CD14-positive monocyte (primary cell): ENCODE data around the gene MACROD2. TPM values are rescaled to one million over a fixed set of nuclear protein-coding genes. Genes with fewer than 3 reads are reported as not detected.

Experiments
- DNase-seq, 3 donors: peaks; one replicate each; pipeline ENCODE4 v3.0.0-alpha.2; 2011 to 2022
- H2AFZ ChIP-seq: 2 replicates; pipeline ENCODE4 v1.6.0; 2012; ENCODE audit warnings: mild to moderate bottlenecking, low read depth, low read length, inconsistent platforms; ENCODE audit not compliant: insufficient read depth, poor library complexity, severe bottlenecking
- H3K27ac ChIP-seq, 2 donors: 1 replicate in 1 of 2; 2 replicates in 1 of 2; pipeline ENCODE4 v1.5.1; 2012 to 2013; ENCODE audit warnings: low read length in 2 of 2, control low read depth in 1 of 2, inconsistent platforms in 1 of 2, low read depth in 1 of 2, mild to moderate bottlenecking in 1 of 2
- H3K27me3 ChIP-seq, 2 donors: one replicate each; pipeline versions ENCODE4 v1.6.0 to v1.6.1; 2011 to 2013; ENCODE audit warnings: low read length in 2 of 2; ENCODE audit not compliant: control insufficient read depth in 2 of 2, insufficient read depth in 2 of 2
- H3K36me3 ChIP-seq, 2 donors: replicated peaks in 1 of 2; 1 replicate in 1 of 2; 2 replicates in 1 of 2; pipeline versions ENCODE4 v1.5.1 to v1.6.1; 2012 to 2013; ENCODE audit warnings: low read length in 2 of 2, control low read depth in 1 of 2, inconsistent platforms in 1 of 2, mild to moderate bottlenecking in 1 of 2; ENCODE audit not compliant: insufficient read depth in 2 of 2, control insufficient read depth in 1 of 2
- H3K4me1 ChIP-seq, 2 donors: 1 replicate in 1 of 2; 2 replicates in 1 of 2; pipeline versions ENCODE4 v1.5.1 to v1.6.1; 2012 to 2013; ENCODE audit warnings: low read length in 2 of 2, control low read depth in 1 of 2, inconsistent platforms in 1 of 2, mild to moderate bottlenecking in 1 of 2, moderate library complexity in 1 of 2; ENCODE audit not compliant: insufficient read depth in 2 of 2, control insufficient read depth in 1 of 2
- H3K4me2 ChIP-seq: replicated peaks from 2 replicates; pipeline ENCODE3; 2012; ENCODE audit warnings: low read length, moderate library complexity, mild to moderate bottlenecking; ENCODE audit not compliant: poor library complexity, severe bottlenecking; ENCODE audit errors: extremely low read depth
- H3K4me3 ChIP-seq, 3 experiments: fragments of 200-600 bp in 1 of 3; sonication (generic) in 1 of 3; replicated peaks in 1 of 3; 1 replicate in 2 of 3; 2 replicates in 1 of 3; pipeline ENCODE4 v1.5.1; 2011 to 2013; ENCODE audit warnings: low read length in 3 of 3, mild to moderate bottlenecking in 3 of 3, control low read depth in 2 of 3, low read depth in 2 of 3, inconsistent platforms in 1 of 3, moderate library complexity in 1 of 3
- H3K79me2 ChIP-seq: 2 replicates; pipeline ENCODE4 v1.6.0; 2012; ENCODE audit warnings: mild to moderate bottlenecking, control low read depth, inconsistent platforms, low read length, moderate library complexity; ENCODE audit not compliant: insufficient read depth
- H3K9ac ChIP-seq: 2 replicates; pipeline ENCODE4 v1.6.0; 2017; ENCODE audit warnings: low read length, mild to moderate bottlenecking; ENCODE audit not compliant: insufficient read depth, poor library complexity, severe bottlenecking
- H3K9me3 ChIP-seq, 2 donors: replicated peaks in 1 of 2; 1 replicate in 1 of 2; 2 replicates in 1 of 2; pipeline versions ENCODE4 v1.5.1 to v1.6.1; 2012 to 2013; ENCODE audit warnings: low read length in 2 of 2, control low read depth in 1 of 2; ENCODE audit not compliant: control insufficient read depth in 1 of 2, insufficient read depth in 1 of 2
- H4K20me1 ChIP-seq: 2 replicates; pipeline ENCODE4 v1.6.0; 2012; ENCODE audit warnings: mild to moderate bottlenecking, low read length, control low read depth, moderate library complexity; ENCODE audit not compliant: insufficient read depth
- H3K27ac Mint-ChIP-seq, 7 donors: one replicate each; pipeline ENCODE4 v1.8.0; 2020; ENCODE audit warnings: mild to moderate bottlenecking in 7 of 7, mixed read lengths in 7 of 7, moderate library complexity in 6 of 7, inconsistent platforms in 2 of 7
- H3K27me3 Mint-ChIP-seq, 3 donors: one replicate each; pipeline ENCODE4 v1.8.0; 2021 to 2022; ENCODE audit warnings: low read depth in 3 of 3, mild to moderate bottlenecking in 3 of 3, mixed read lengths in 3 of 3, moderate library complexity in 3 of 3, inconsistent platforms in 1 of 3
- H3K36me3 Mint-ChIP-seq, 2 donors: one replicate each; pipeline ENCODE4 v1.8.0; 2020; ENCODE audit warnings: mixed read lengths in 2 of 2, inconsistent platforms in 1 of 2, mild to moderate bottlenecking in 1 of 2
- H3K4me1 Mint-ChIP-seq: one replicate; pipeline ENCODE4 v1.8.0; 2020; ENCODE audit warnings: mild to moderate bottlenecking, mixed read lengths
- H3K4me3 Mint-ChIP-seq, 2 donors: one replicate each; pipeline ENCODE4 v1.8.0; 2020; ENCODE audit warnings: mild to moderate bottlenecking in 2 of 2, mixed read lengths in 2 of 2, moderate library complexity in 1 of 2
- H3K9me3 Mint-ChIP-seq, 7 donors: one replicate each; pipeline ENCODE4 v1.8.0; 2020 to 2022; ENCODE audit warnings: mixed read lengths in 7 of 7, mild to moderate bottlenecking in 6 of 7, moderate library complexity in 6 of 7, inconsistent platforms in 2 of 7
- WGBS: methylation state at CpG from one replicate; pipeline ENCODE4 v1.1.5; 2013; ENCODE audit warnings: missing lambda C conversion rate; ENCODE audit not compliant: insufficient coverage; 5-methylcytosine and 5-hydroxymethylcytosine counted together
- intact Hi-C, 2 donors: fragments of 100-400 bp; cut with micrococcal nuclease; formaldehyde crosslinking; loops; one replicate each; pipeline versions ENCODE4 v1.15.0 to v1.15.1; 2023
- polyA plus RNA-seq, 3 donors: library from polyadenylated mRNA; depleted of rRNA in 1 of 3; unstranded in 2 of 3; stranded (reverse) in 1 of 3; fragments of 300-500 nt in 2 of 3; fragments of >200 nt in 1 of 3; fragmentation: Illumina TruSeq in 2 of 3; gene quantifications; 1 replicate in 2 of 3; 2 replicates in 1 of 3; pipeline ENCODE4 v1.2.3, GENCODE V29; 2012 to 2021
- TF ChIP-seq, protein P1 (sequence below): fragments of 200-600 bp; IDR thresholded peaks from one replicate; pipeline ENCODE4 v1.8.0; 2022; ENCODE audit warnings: antibody characterized with exemption, mild to moderate bottlenecking

MACROD2 gene
- polyA plus RNA-seq, 3 donors: 0.23 TPM; not detected in 2

DNA sequence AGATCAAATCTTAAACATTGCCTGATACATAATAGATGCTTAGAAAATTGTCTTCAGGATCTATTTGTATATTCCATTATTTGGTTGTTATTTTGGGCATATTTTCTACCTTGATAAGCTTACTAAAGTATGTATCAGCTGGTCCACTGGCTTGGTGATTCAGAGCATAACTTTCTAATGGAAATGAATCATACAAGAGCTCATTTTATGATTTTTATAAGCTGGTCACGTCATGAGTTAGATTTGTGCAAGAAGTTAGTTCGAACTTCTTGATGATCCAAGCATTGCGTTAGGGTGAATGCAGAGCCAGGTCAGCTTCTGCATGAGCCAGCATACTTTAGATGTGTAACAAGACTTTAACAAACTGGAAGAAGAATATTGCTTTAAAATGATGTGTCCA, 486.5 kb downstream of the MACROD2 start:
- H3K36me3 ChIP-seq: no peaks in the 10 kb centered on the region
- no peaks in the 10 kb centered on the region for H4K20me1 ChIP-seq
- no CpG with 5 or more reads among the region's 3 CpGs for WGBS
- H3K9me3 ChIP-seq: peaks cover under 1 to 6% of the 10 kb centered on the region in 2 donors
- H3K9ac ChIP-seq: no peak overlapping the region
- H3K27me3 ChIP-seq: no peaks in the 10 kb centered on the region
- no peak overlapping the region for H3K27ac ChIP-seq
- H2AFZ ChIP-seq: no peak overlapping the region
- Mint-ChIP-seq H3K27me3 (peaks cover 0 to 4% (median 0%) of the 10 kb centered on the region in 3 donors), H3K27ac (no peak overlapping the region), H3K9me3 (peaks cover 5 to 11% (median 9%) of the 10 kb centered on the region in 7 donors), H3K4me3 (no peak overlapping the region), H3K36me3 (no peaks in the 10 kb centered on the region), H3K4me1 (no peaks in the 10 kb centered on the region)
- no peaks in the 10 kb centered on the region for H3K4me1 ChIP-seq
- TF ChIP-seq, protein P1, sequence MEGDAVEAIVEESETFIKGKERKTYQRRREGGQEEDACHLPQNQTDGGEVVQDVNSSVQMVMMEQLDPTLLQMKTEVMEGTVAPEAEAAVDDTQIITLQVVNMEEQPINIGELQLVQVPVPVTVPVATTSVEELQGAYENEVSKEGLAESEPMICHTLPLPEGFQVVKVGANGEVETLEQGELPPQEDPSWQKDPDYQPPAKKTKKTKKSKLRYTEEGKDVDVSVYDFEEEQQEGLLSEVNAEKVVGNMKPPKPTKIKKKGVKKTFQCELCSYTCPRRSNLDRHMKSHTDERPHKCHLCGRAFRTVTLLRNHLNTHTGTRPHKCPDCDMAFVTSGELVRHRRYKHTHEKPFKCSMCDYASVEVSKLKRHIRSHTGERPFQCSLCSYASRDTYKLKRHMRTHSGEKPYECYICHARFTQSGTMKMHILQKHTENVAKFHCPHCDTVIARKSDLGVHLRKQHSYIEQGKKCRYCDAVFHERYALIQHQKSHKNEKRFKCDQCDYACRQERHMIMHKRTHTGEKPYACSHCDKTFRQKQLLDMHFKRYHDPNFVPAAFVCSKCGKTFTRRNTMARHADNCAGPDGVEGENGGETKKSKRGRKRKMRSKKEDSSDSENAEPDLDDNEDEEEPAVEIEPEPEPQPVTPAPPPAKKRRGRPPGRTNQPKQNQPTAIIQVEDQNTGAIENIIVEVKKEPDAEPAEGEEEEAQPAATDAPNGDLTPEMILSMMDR: no peak
- intact Hi-C loops: no loop called here
- H3K4me2 ChIP-seq: no peak overlapping the region
- no peak overlapping the region for H3K4me3 ChIP-seq
- DNase-seq: no peak
- H3K79me2 ChIP-seq: no peaks in the 10 kb centered on the region

DNA sequence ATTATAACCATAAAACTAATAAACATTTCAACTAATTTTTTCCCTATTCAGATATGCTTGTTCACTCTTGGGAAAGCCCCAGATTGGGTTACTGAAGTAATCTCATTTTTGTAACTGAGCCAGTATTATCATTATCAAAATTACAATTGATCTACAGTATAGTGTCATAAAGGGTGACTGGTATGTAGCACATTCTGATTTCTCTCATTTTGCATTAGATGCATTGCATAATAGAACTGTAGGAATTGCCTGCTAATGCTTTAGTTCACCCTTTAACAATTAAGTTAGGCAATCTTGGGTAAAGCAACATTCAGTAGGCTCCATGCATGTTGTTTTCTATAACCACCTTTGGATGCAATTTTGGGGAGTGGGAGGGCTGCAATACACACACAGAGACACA, 492.9 kb downstream of the MACROD2 start:
- H3K27ac ChIP-seq: no peak overlapping the region

More for the DNA sequence above, 492.9 kb downstream of the MACROD2 start:
- intact Hi-C loops: no loop called here
- no peaks in the 10 kb centered on the region for H3K36me3 ChIP-seq
- no peaks in the 10 kb centered on the region for H3K27me3 ChIP-seq
- H3K4me1 ChIP-seq: no peaks in the 10 kb centered on the region
- H4K20me1 ChIP-seq: no peaks in the 10 kb centered on the region
- Mint-ChIP-seq H3K27me3 (peaks cover 0 to 4% (median 0%) of the 10 kb centered on the region in 3 donors), H3K9me3 (peaks cover 0 to 11% (median 5%) of the 10 kb centered on the region in 7 donors), H3K27ac (no peak overlapping the region), H3K36me3 (no peaks in the 10 kb centered on the region), H3K4me3 (no peak overlapping the region), H3K4me1 (no peaks in the 10 kb centered on the region)
- TF ChIP-seq, protein P1: no peak
- no peak overlapping the region for H3K9ac ChIP-seq
- DNase-seq: no peak
- no peak overlapping the region for H2AFZ ChIP-seq
- H3K9me3 ChIP-seq: peaks cover 0 to 5% of the 10 kb centered on the region in 2 donors
- no peak overlapping the region for H3K4me3 ChIP-seq
- no peak overlapping the region for H3K4me2 ChIP-seq
- H3K79me2 ChIP-seq: no peaks in the 10 kb centered on the region
